Loucy (cell line): ENCODE results near the gene TPRG1L.

ENCODE experiments used
- H2AFZ ChIP-seq: fragments of 200-600 bp; sonication (generic); 2 replicates; pipeline ENCODE4 v1.6.0; 2016; ENCODE audit warnings: antibody characterized with exemption, mild to moderate bottlenecking, low read length, moderate library complexity
- H3F3A ChIP-seq: fragments of 200-600 bp; 2 replicates; pipeline ENCODE4 v1.6.0; 2016; ENCODE audit warnings: antibody characterized with exemption, low read depth, mild to moderate bottlenecking
- H3K27me3 ChIP-seq: fragments of 200-600 bp; sonication (generic); 2 replicates; pipeline ENCODE4 v1.6.1; 2014; ENCODE audit warnings: low read length, mild to moderate bottlenecking; ENCODE audit not compliant: insufficient read depth, poor library complexity, severe bottlenecking
- H3K36me3 ChIP-seq: fragments of 200-600 bp; sonication (generic); 2 replicates; pipeline ENCODE4 v1.6.1; 2016; ENCODE audit warnings: low read length; ENCODE audit not compliant: insufficient read depth
- H3K4me1 ChIP-seq: fragments of 200-600 bp; sonication (generic); 2 replicates; pipeline ENCODE4 v1.5.1; 2014; ENCODE audit warnings: low read length, mild to moderate bottlenecking; ENCODE audit not compliant: insufficient read depth, poor library complexity, severe bottlenecking
- H3K4me2 ChIP-seq: fragments of 200-600 bp; sonication (generic); 2 replicates; pipeline ENCODE4 v1.6.0; 2014; ENCODE audit warnings: antibody characterized with exemption, low read length, low read depth, mild to moderate bottlenecking; ENCODE audit not compliant: poor library complexity, severe bottlenecking
- H3K4me3 ChIP-seq: fragments of 200-600 bp; sonication (generic); 2 replicates; pipeline ENCODE4 v1.5.1; 2014; ENCODE audit warnings: low read length, mild to moderate bottlenecking, mixed read lengths; ENCODE audit not compliant: poor library complexity, severe bottlenecking
- H3K79me2 ChIP-seq: fragments of 200-600 bp; sonication (generic); 2 replicates; pipeline ENCODE4 v1.6.1; 2014; ENCODE audit warnings: low read length; ENCODE audit not compliant: insufficient read depth
- H3K9ac ChIP-seq: fragments of 200-600 bp; sonication (generic); 2 replicates; pipeline ENCODE4 v1.6.0; 2014; ENCODE audit warnings: mild to moderate bottlenecking, low read depth, low read length, moderate library complexity; ENCODE audit not compliant: poor library complexity, severe bottlenecking
- H3K9me2 ChIP-seq: fragments of 200-600 bp; sonication (generic); replicated peaks from 2 replicates; pipeline ENCODE4 v1.6.1; 2016; ENCODE audit warnings: low read depth, low read length, mixed read lengths
- H3K9me3 ChIP-seq: fragments of 200-600 bp; sonication (generic); 2 replicates; pipeline ENCODE4 v1.6.1; 2014; ENCODE audit warnings: mild to moderate bottlenecking, antibody characterized with exemption, low read length, low read depth; ENCODE audit not compliant: insufficient read depth
- H4K20me1 ChIP-seq: fragments of 200-600 bp; sonication (generic); 2 replicates; pipeline ENCODE4 v1.6.0; 2014; ENCODE audit warnings: antibody characterized with exemption, low read length, mild to moderate bottlenecking; ENCODE audit not compliant: insufficient read depth, poor library complexity, severe bottlenecking
- EZH2phosphoT487 ChIP-seq: fragments of 200-600 bp; IDR thresholded peaks from 2 replicates; pipeline ENCODE4 v1.6.1; 2018; ENCODE audit warnings: antibody characterized with exemption, mild to moderate bottlenecking, moderate library complexity, borderline replicate concordance
- TF ChIP-seq, protein P1 (sequence below): fragments of 200-600 bp; sonication (generic); conservative IDR thresholded peaks from 2 replicates; pipeline ENCODE4 v1.5.1; 2014; ENCODE audit warnings: mild to moderate bottlenecking, antibody characterized with exemption, low read length

TPRG1L gene

GRCh38 chr1:3651930-3652547, 27.2 kb downstream of the TPRG1L start, which contains the start of gene TP73:
Gene TP73, plus strand, starts transcription at chr1:3652516. Its CDS starts 29,850 bp downstream, at chr1:3682366.
- H3K9ac ChIP-seq: no peak within 1 kb of the TSS
- H4K20me1 ChIP-seq: no peaks in the 10 kb centered on the region
- H3K4me1 ChIP-seq: peaks cover 24% of the 10 kb centered on the region
- H3F3A ChIP-seq: no peaks in the 10 kb centered on the region
- H2AFZ ChIP-seq: no peak within 1 kb of the TSS
- H3K27me3 ChIP-seq: no peaks in the 10 kb centered on the region
- no peak within 1 kb of the TSS for H3K4me3 ChIP-seq
- no peaks in the 10 kb centered on the region for H3K9me3 ChIP-seq
- H3K79me2 ChIP-seq: peaks cover 25% of the 10 kb centered on the region
- no peaks in the 10 kb centered on the region for H3K9me2 ChIP-seq
- TF ChIP-seq EZH2phosphoT487: no peak
- TF ChIP-seq, protein P1, sequence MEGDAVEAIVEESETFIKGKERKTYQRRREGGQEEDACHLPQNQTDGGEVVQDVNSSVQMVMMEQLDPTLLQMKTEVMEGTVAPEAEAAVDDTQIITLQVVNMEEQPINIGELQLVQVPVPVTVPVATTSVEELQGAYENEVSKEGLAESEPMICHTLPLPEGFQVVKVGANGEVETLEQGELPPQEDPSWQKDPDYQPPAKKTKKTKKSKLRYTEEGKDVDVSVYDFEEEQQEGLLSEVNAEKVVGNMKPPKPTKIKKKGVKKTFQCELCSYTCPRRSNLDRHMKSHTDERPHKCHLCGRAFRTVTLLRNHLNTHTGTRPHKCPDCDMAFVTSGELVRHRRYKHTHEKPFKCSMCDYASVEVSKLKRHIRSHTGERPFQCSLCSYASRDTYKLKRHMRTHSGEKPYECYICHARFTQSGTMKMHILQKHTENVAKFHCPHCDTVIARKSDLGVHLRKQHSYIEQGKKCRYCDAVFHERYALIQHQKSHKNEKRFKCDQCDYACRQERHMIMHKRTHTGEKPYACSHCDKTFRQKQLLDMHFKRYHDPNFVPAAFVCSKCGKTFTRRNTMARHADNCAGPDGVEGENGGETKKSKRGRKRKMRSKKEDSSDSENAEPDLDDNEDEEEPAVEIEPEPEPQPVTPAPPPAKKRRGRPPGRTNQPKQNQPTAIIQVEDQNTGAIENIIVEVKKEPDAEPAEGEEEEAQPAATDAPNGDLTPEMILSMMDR: no peak
- no peaks in the 10 kb centered on the region for H3K36me3 ChIP-seq
- no peak within 1 kb of the TSS for H3K4me2 ChIP-seq

DNA sequence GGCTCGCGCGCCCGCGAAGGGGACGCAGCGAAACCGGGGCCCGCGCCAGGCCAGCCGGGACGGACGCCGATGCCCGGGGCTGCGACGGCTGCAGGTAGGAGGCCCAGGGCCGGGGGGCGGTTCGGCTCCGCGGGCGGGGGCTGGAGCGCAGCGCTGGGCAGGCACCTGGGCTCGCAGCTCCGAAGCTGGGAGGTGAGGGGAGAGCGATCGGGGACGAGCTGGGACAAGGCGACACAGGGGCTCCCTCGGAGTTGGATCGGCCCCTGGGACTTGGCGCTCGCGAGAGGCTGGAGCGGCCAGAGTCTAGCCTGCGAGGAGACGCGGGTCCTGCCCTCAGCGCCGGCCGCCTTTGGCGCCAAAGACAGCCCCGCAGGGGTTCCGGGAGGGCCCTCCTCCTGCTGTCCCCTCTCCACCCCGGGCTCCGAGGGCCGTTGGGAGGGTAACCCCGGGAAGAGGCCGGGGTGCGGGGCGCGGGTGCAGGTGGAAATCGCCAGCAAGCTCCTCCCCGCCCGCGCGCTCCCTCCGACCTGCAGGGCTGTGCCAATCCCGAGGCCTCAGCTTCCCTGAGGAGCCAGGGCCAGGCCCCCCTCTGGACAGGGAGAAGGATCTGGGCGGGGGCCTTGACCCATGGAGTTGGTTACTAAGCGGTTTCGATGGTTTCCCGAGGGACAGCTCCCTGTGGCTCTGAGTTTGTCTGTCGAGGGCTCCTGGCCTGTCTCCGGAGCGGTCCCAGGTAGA, 27.9 kb downstream of the TPRG1L start:
- Histone ChIP-seq H3K79me2 (peaks cover 21% of the 10 kb centered on the region), H4K20me1 (no peaks in the 10 kb centered on the region), H3K4me1 (peaks cover 18% of the 10 kb centered on the region), H3F3A (no peaks in the 10 kb centered on the region), H3K9ac (no peak overlapping the region), H3K36me3 (no peaks in the 10 kb centered on the region), H3K9me3 (no peaks in the 10 kb centered on the region), H3K4me2 (no peak overlapping the region), H3K4me3 (no peak overlapping the region), H3K27me3 (no peaks in the 10 kb centered on the region), H3K9me2 (no peaks in the 10 kb centered on the region), H2AFZ (no peak overlapping the region)
- TF ChIP-seq, protein P1: no peak
- TF ChIP-seq EZH2phosphoT487: no peak

DNA sequence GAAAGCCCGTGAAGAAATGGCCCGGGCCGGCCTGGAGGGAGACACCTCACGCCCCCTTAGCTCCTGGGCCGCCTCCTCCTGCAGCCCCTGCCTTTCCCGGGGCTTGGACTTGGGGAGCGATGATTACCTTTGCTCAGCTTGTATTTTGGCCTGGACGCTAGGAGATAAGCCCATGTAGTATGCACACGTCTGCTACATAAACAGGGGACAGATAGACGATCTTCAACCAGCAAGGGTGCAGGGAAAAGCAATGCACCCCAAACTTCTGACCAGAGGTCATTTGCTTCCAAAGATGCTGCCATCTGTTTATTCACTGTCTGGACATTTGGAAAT, 28.4 kb downstream of the TPRG1L start:
- peaks cover 13% of the 10 kb centered on the region for H3K4me1 ChIP-seq
- peaks cover 15% of the 10 kb centered on the region for H3K79me2 ChIP-seq
- no peaks in the 10 kb centered on the region for H3K9me2 ChIP-seq
- no peaks in the 10 kb centered on the region for H3F3A ChIP-seq
- no peak overlapping the region for H2AFZ ChIP-seq
- H3K9ac ChIP-seq: no peak overlapping the region
- H3K9me3 ChIP-seq: no peaks in the 10 kb centered on the region
- TF ChIP-seq, protein P1: no peak
- no peak for TF ChIP-seq EZH2phosphoT487
- H4K20me1 ChIP-seq: no peaks in the 10 kb centered on the region
- no peak overlapping the region for H3K4me3 ChIP-seq
- no peak overlapping the region for H3K4me2 ChIP-seq
- H3K36me3 ChIP-seq: no peaks in the 10 kb centered on the region
- H3K27me3 ChIP-seq: no peaks in the 10 kb centered on the region
